HL-60 (cell line): ENCODE data around the gene ARIH2.

Experiments used
- CTCF ChIP-seq: IDR thresholded peaks from one replicate; pipeline ENCODE4 v1.5.1; 2011; ENCODE audit warnings: low read length, control low read depth, inconsistent platforms; ENCODE audit not compliant: insufficient read depth
- GABPA ChIP-seq: IDR thresholded peaks from 2 replicates; pipeline ENCODE4 v1.6.1; 2012; ENCODE audit warnings: low read depth
- POLR2AphosphoS5 ChIP-seq: IDR thresholded peaks from 2 replicates; pipeline ENCODE4 v1.6.1; 2012; ENCODE audit warnings: low read depth
- REST ChIP-seq: IDR thresholded peaks from 2 replicates; pipeline ENCODE4 v1.6.1; 2012; ENCODE audit warnings: low read depth; ENCODE audit not compliant: insufficient replicate concordance
- SPI1 ChIP-seq: IDR thresholded peaks from 2 replicates; pipeline ENCODE4 v1.6.1; 2012; ENCODE audit warnings: low read depth, mild to moderate bottlenecking, borderline replicate concordance

- TF ChIP-seq REST: no peak
- TF ChIP-seq CTCF: no peak
- no peak for TF ChIP-seq GABPA
- TF ChIP-seq POLR2AphosphoS5: no peak
- TF ChIP-seq SPI1: no peak
These were observed 13.4 kb downstream of the ARIH2 start for GRCh38 chr3:48931944-48932580.
